Transverse colon (tissue), 4 donors: Measurements from ENCODE around the gene SRP68. TPM values are rescaled to one million over a fixed set of nuclear protein-coding genes. Genes with fewer than 3 reads are reported as not detected.

Source experiments
- DNase-seq: peaks from one replicate; pipeline ENCODE4 v3.0.0-alpha.2; 2019
- H3K27ac ChIP-seq, 4 donors: fragments of 200-600 bp; sonication (generic); 2 replicates each; pipeline ENCODE4 v1.5.1; 2016 to 2018; ENCODE audit warnings: inconsistent platforms in 4 of 4
- H3K27me3 ChIP-seq: fragments of 200-600 bp; sonication (generic); 2 replicates; pipeline ENCODE4 v1.5.1; 2017; ENCODE audit warnings: inconsistent platforms
- H3K36me3 ChIP-seq, 4 donors: fragments of 200-600 bp; sonication (generic); 2 replicates each; pipeline ENCODE4 v1.5.1; 2017 to 2019; ENCODE audit warnings: inconsistent platforms in 4 of 4
- H3K4me1 ChIP-seq, 4 donors: fragments of 200-600 bp; sonication (generic); 2 replicates each; pipeline ENCODE4 v1.5.1; 2017 to 2020; ENCODE audit warnings: inconsistent platforms in 4 of 4
- H3K4me3 ChIP-seq, 4 donors: fragments of 200-600 bp; sonication (generic); 1 replicate in 1 of 4; 2 replicates in 3 of 4; pipeline versions ENCODE4 v1.5.1 to v1.6.1; 2017 to 2019; ENCODE audit warnings: inconsistent platforms in 4 of 4
- H3K9me3 ChIP-seq, 2 donors: fragments of 200-600 bp; sonication (generic); 2 replicates each; pipeline ENCODE4 v1.5.1; 2017 to 2019; ENCODE audit warnings: inconsistent platforms in 2 of 2
- EP300 ChIP-seq: sonication (generic); formaldehyde crosslinking; IDR thresholded peaks from one replicate; pipeline ENCODE4 v1.6.1; 2017; ENCODE audit warnings: antibody characterized with exemption, low read depth
- POLR2A ChIP-seq: fragments of 450-650 bp; IDR thresholded peaks from one replicate; pipeline ENCODE4 v1.6.1; 2016; ENCODE audit warnings: antibody characterized with exemption, mild to moderate bottlenecking, moderate library complexity
- POLR2AphosphoS5 ChIP-seq, 3 donors: sonication (generic); formaldehyde crosslinking; IDR thresholded peaks; one replicate each; pipeline ENCODE4 v1.6.1; 2016; ENCODE audit warnings: antibody characterized with exemption in 3 of 3
- WGBS, 2 donors: methylation state at CpG; one replicate each; pipeline ENCODE4 v1.1.5; 2018; ENCODE audit warnings: low coverage in 1 of 2; 5-methylcytosine and 5-hydroxymethylcytosine counted together
- in situ Hi-C, 4 donors: fragments of 200-750 bp; cut with MboI; loops; one replicate each; pipeline versions ENCODE4 v1.15.0 to v1.15.1; 2017; ENCODE audit warnings: low sequenced_read_pairs in 3 of 4, low pct_ligation_motif_present in 1 of 4, low pct_unique_long_range_greater_than_20kb in 1 of 4
- intact Hi-C: fragments of 100-400 bp; cut with DNase I; formaldehyde crosslinking; loops from one replicate; pipeline ENCODE4 v1.15.1; 2023; ENCODE audit warnings: low total_unique reads
- total RNA-seq, 4 donors: library from RNA; depleted of rRNA; stranded (reverse); fragments of >200 nt; gene quantifications; one replicate each; pipeline ENCODE4 v1.1.0, GENCODE V29; 2016
- TF ChIP-seq, protein P1 (sequence below), 5 experiments: fragments of 200-600 bp in 3 of 5; fragments of 450-650 bp in 2 of 5; sonication (generic) in 3 of 5; IDR thresholded peaks; 1 replicate in 2 of 5; 2 replicates in 3 of 5; pipeline ENCODE4 v1.5.1; 2016 to 2017; ENCODE audit warnings: antibody characterized with exemption in 5 of 5, inconsistent platforms in 3 of 5, mild to moderate bottlenecking in 2 of 5, moderate library complexity in 1 of 5

SRP68 gene
- total RNA-seq, 4 donors from 2014 or later: 11.6 to 44.8 (median 30.4) TPM

GRCh38 chr17:76088868-76089576 lies 16.7 kb upstream of the SRP68 start:
- Histone ChIP-seq H3K27ac (no peak overlapping the region), H3K4me3 (no peak overlapping the region), H3K4me1 (no peaks in the 10 kb centered on the region), H3K27me3 (no peaks in the 10 kb centered on the region), H3K9me3 (no peaks in the 10 kb centered on the region), H3K36me3 (peaks cover 0 to 59% (median 28%) of the 10 kb centered on the region in 4 donors)
- no peak for TF ChIP-seq POLR2AphosphoS5 (IDR thresholded peaks at IDR 0.05)
- TF ChIP-seq, protein P1, sequence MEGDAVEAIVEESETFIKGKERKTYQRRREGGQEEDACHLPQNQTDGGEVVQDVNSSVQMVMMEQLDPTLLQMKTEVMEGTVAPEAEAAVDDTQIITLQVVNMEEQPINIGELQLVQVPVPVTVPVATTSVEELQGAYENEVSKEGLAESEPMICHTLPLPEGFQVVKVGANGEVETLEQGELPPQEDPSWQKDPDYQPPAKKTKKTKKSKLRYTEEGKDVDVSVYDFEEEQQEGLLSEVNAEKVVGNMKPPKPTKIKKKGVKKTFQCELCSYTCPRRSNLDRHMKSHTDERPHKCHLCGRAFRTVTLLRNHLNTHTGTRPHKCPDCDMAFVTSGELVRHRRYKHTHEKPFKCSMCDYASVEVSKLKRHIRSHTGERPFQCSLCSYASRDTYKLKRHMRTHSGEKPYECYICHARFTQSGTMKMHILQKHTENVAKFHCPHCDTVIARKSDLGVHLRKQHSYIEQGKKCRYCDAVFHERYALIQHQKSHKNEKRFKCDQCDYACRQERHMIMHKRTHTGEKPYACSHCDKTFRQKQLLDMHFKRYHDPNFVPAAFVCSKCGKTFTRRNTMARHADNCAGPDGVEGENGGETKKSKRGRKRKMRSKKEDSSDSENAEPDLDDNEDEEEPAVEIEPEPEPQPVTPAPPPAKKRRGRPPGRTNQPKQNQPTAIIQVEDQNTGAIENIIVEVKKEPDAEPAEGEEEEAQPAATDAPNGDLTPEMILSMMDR (IDR thresholded peaks at IDR 0.05): no peak
- no peak for TF ChIP-seq POLR2A
- no peak for TF ChIP-seq EP300
- 89% methylated on average over 16 of the region's 25 CpGs; no CpG with 5 or more reads in 1 of the 2 donors for WGBS, 2 donors
- DNase-seq: no peak
- in situ Hi-C loops: no loop called here
- intact Hi-C loops: no loop called here

GRCh38 chr17:76088041-76088867 lies 15.9 kb upstream of the SRP68 start:
- no peaks in the 10 kb centered on the region for H3K9me3 ChIP-seq
- H3K4me1 ChIP-seq: no peaks in the 10 kb centered on the region
- H3K27ac ChIP-seq: no peak overlapping the region
- in situ Hi-C loops: no loop called here
- intact Hi-C loops: no loop called here
- 83 to 86% methylated on average over 4 to 25 of the region's 25 CpGs for WGBS, 2 donors
- no peak overlapping the region for H3K4me3 ChIP-seq
- DNase-seq: no peak
- TF ChIP-seq POLR2AphosphoS5 (IDR thresholded peaks at IDR 0.05): no peak
- TF ChIP-seq POLR2A: no peak
- TF ChIP-seq EP300: no peak
- TF ChIP-seq, protein P1 (IDR thresholded peaks at IDR 0.05): no peak
- H3K36me3 ChIP-seq: peaks cover 0 to 52% (median 24%) of the 10 kb centered on the region in 4 donors
- no peaks in the 10 kb centered on the region for H3K27me3 ChIP-seq

- Histone ChIP-seq H3K36me3 (peaks cover 0 to 46% (median 23%) of the 10 kb centered on the region in 4 donors), H3K4me1 (no peaks in the 10 kb centered on the region), H3K27me3 (no peaks in the 10 kb centered on the region), H3K27ac (no peak overlapping the region), H3K9me3 (no peaks in the 10 kb centered on the region), H3K4me3 (no peak overlapping the region)
- DNase-seq: no peak
- TF ChIP-seq POLR2AphosphoS5 (IDR thresholded peaks at IDR 0.05) (no peak), EP300 (no peak), POLR2A (no peak)
- TF ChIP-seq, protein P1 (IDR thresholded peaks at IDR 0.05): no peak
- in situ Hi-C loops: no loop called here
- intact Hi-C loops: no loop called here
- WGBS, 2 donors: 98% methylated on average over 6 of the region's 11 CpGs; no CpG with 5 or more reads in 1 of the 2 donors
Observed at GRCh38 chr17:76087531-76087930, 15.2 kb upstream of the SRP68 start.

GRCh38 chr17:76086384-76086783 lies 14.1 kb upstream of the SRP68 start:
- no peaks in the 10 kb centered on the region for H3K27me3 ChIP-seq
- 97% methylated on average over 9 of the region's 9 CpGs; no CpG with 5 or more reads in 1 of the 2 donors for WGBS, 2 donors
- TF ChIP-seq, protein P1 (IDR thresholded peaks at IDR 0.05): no peak
- TF ChIP-seq POLR2AphosphoS5 (IDR thresholded peaks at IDR 0.05) (no peak), POLR2A (no peak), EP300 (no peak)
- H3K27ac ChIP-seq: no peak overlapping the region
- no peak overlapping the region for H3K4me3 ChIP-seq
- peaks cover 0 to 46% (median 22%) of the 10 kb centered on the region in 4 donors for H3K36me3 ChIP-seq
- intact Hi-C loops (no loop called here), in situ Hi-C loops (no loop called here)
- no peaks in the 10 kb centered on the region for H3K9me3 ChIP-seq
- no peaks in the 10 kb centered on the region for H3K4me1 ChIP-seq
- DNase-seq: no peak
